MCF 10A (cell line): ENCODE data around the gene LMAN2L. TPM values are rescaled to one million over a fixed set of nuclear protein-coding genes. Genes with fewer than 3 reads are reported as not detected.

Experiments used
- BruUV-seq: library from RNA; stranded (reverse); fragments of 400-500 nt; replicated peaks from 2 replicates; lab custom pipeline; 2021; lab: Mats Ljungman, UMichigan
- CTCF ChIA-PET: fragments of 300-600 bp; sonication (Branson Sonifier 250); formaldehyde crosslinking; extraction: SDS; loops from one replicate; lab custom pipeline; 2021; ENCODE audit warnings: antibody characterized with exemption, inconsistent platforms; lab: Yijun Ruan, JAX
- POLR2A ChIA-PET: fragments of 300-600, 350-650 bp; sonication (Branson Sonifier 250); formaldehyde crosslinking; extraction: SDS; loops from one replicate; lab custom pipeline; 2020; ENCODE audit warnings: antibody characterized with exemption, inconsistent platforms; lab: Yijun Ruan, JAX
- DNase-seq: peaks from one replicate; pipeline ENCODE4 v3.0.0-alpha.2; 2018; ENCODE audit not compliant: unreplicated experiment
- H3K27ac Mint-ChIP-seq: one replicate; pipeline ENCODE4 v1.8.0; 2022; ENCODE audit warnings: mild to moderate bottlenecking, low read depth, mixed read lengths; ENCODE audit not compliant: unreplicated experiment
- H3K27me3 Mint-ChIP-seq: one replicate; pipeline ENCODE4 v1.8.0; 2022; ENCODE audit warnings: mixed read lengths; ENCODE audit not compliant: insufficient read depth, unreplicated experiment
- H3K36me3 Mint-ChIP-seq: one replicate; pipeline ENCODE4 v1.8.0; 2022; ENCODE audit warnings: mild to moderate bottlenecking, moderate library complexity, mixed read lengths; ENCODE audit not compliant: insufficient read depth, unreplicated experiment
- H3K4me1 Mint-ChIP-seq: one replicate; pipeline ENCODE4 v1.8.0; 2022; ENCODE audit warnings: mixed read lengths; ENCODE audit not compliant: insufficient read depth, unreplicated experiment
- H3K4me3 Mint-ChIP-seq: one replicate; pipeline ENCODE4 v1.8.0; 2022; ENCODE audit warnings: mild to moderate bottlenecking, moderate library complexity, mixed read lengths; ENCODE audit not compliant: unreplicated experiment
- H3K9me3 Mint-ChIP-seq: one replicate; pipeline ENCODE4 v1.8.0; 2022; ENCODE audit warnings: mixed read lengths; ENCODE audit not compliant: unreplicated experiment
- CTCF ChIP-seq: fragments of 200-600 bp; IDR thresholded peaks from one replicate; pipeline ENCODE4 v1.8.0; 2022; ENCODE audit warnings: antibody characterized with exemption, mild to moderate bottlenecking; ENCODE audit not compliant: unreplicated experiment
- intact Hi-C: fragments of 100-400 bp; cut with micrococcal nuclease; formaldehyde crosslinking; loops from 2 replicates; pipeline ENCODE4 v1.14.1; 2022
- total RNA-seq: library from RNA; stranded (reverse); gene quantifications from 2 replicates; pipeline ENCODE4 v1.2.3, GENCODE V29; 2022

LMAN2L gene
- total RNA-seq, 1 experiment from 2014 or later, result 6.5 TPM

- BruUV-seq, result no TSS peak
- no peak overlapping the region for H3K4me3 Mint-ChIP-seq
- H3K9me3 Mint-ChIP-seq, result no peaks in the 10 kb centered on the region
- H3K27ac Mint-ChIP-seq, result no peak overlapping the region
- H3K27me3 Mint-ChIP-seq, result no peaks in the 10 kb centered on the region
- POLR2A ChIA-PET, result interaction anchor here (0.6 to 1.8 kb wide), 6 partner anchors 34 to 67 kb away, joined by 3 to 12 read pairs (median 4); no protein-coding TSS in a partner anchor
- TF ChIP-seq CTCF, result no peak
- CTCF ChIA-PET, result interaction anchor here (0.6 kb wide), 1 partner anchor 100 kb away, joined by 3 read pairs; no protein-coding TSS in a partner anchor
- no peaks in the 10 kb centered on the region for H3K36me3 Mint-ChIP-seq
- H3K4me1 Mint-ChIP-seq, result peaks cover 5% of the 10 kb centered on the region
- intact Hi-C loops, result no loop called here
- peak; percentile 73 for DNase-seq
Measured at GRCh38 chr2:96698221-96698861, 41.5 kb downstream of the LMAN2L start.

GRCh38 chr2:96697476-96697875 lies 42.4 kb downstream of the LMAN2L start:
- ChIA-PET CTCF (interaction anchor here (0.5 to 1.2 kb wide), 5 partner anchors 9 to 166 kb away, joined by 3 read pairs; no protein-coding TSS in a partner anchor), POLR2A (interaction anchor here (0.9 to 1.8 kb wide), 4 partner anchors 33 to 60 kb away, joined by 4 to 12 read pairs (median 5); partner anchors contain the start of gene LMAN2L)
- intact Hi-C loops, result no loop called here
- no TSS peak for BruUV-seq
- DNase-seq, result no peak
- no peaks in the 10 kb centered on the region for H3K9me3 Mint-ChIP-seq
- TF ChIP-seq CTCF, result no peak
- H3K4me3 Mint-ChIP-seq, result no peak overlapping the region
- H3K27me3 Mint-ChIP-seq, result no peaks in the 10 kb centered on the region
- H3K4me1 Mint-ChIP-seq, result peaks cover 5% of the 10 kb centered on the region
- H3K27ac Mint-ChIP-seq, result no peak overlapping the region
- no peaks in the 10 kb centered on the region for H3K36me3 Mint-ChIP-seq

- Mint-ChIP-seq H3K4me1 (peaks cover 5% of the 10 kb centered on the region), H3K27me3 (no peaks in the 10 kb centered on the region), H3K36me3 (no peaks in the 10 kb centered on the region), H3K27ac (no peak overlapping the region), H3K4me3 (no peak overlapping the region), H3K9me3 (no peaks in the 10 kb centered on the region)
- BruUV-seq, result no TSS peak
- ChIA-PET POLR2A (no interaction called here), CTCF (no interaction called here)
- no peak for TF ChIP-seq CTCF
- DNase-seq, result no peak
- intact Hi-C loops, result no loop called here
Measured at GRCh38 chr2:96695602-96696001, 44.3 kb downstream of the LMAN2L start.

- no TSS peak for BruUV-seq
- H3K4me3 Mint-ChIP-seq, result no peak overlapping the region
- ChIA-PET POLR2A (no interaction called here), CTCF (interaction anchor here (0.5 kb wide), 2 partner anchors 67 to 266 kb away, joined by 3 to 4 read pairs; no protein-coding TSS in a partner anchor)
- H3K9me3 Mint-ChIP-seq, result no peaks in the 10 kb centered on the region
- H3K36me3 Mint-ChIP-seq, result no peaks in the 10 kb centered on the region
- H3K4me1 Mint-ChIP-seq, result peaks cover 5% of the 10 kb centered on the region
- DNase-seq, result no peak
- no peaks in the 10 kb centered on the region for H3K27me3 Mint-ChIP-seq
- no peak for TF ChIP-seq CTCF
- intact Hi-C loops, result no loop called here
- H3K27ac Mint-ChIP-seq, result no peak overlapping the region
Measured at GRCh38 chr2:96694816-96695455, 44.9 kb downstream of the LMAN2L start.
